Breast epithelium (tissue), 4 donors: ENCODE data around the gene BACH2. TPM values are rescaled to one million over a fixed set of nuclear protein-coding genes. Genes with fewer than 3 reads are reported as not detected.
A peak's percentile ranks its signal among the peaks of the same experiment; 100 is the strongest.

Source experiments
- DNase-seq, 2 donors: peaks; one replicate each; pipeline ENCODE4 v3.0.0-alpha.2; 2019; ENCODE audit warnings: low spot score in 2 of 2
- H3K27ac ChIP-seq, 2 donors: fragments of 200-600 bp; sonication (generic) in 1 of 2; one replicate each; pipeline ENCODE4 v1.5.1; 2016 to 2019; ENCODE audit warnings: mild to moderate bottlenecking in 1 of 2
- H3K27me3 ChIP-seq, 2 donors: fragments of 200-600 bp; sonication (generic) in 1 of 2; one replicate each; pipeline versions ENCODE4 v1.5.1 to v1.6.0; 2017 to 2019; ENCODE audit warnings: control low read depth in 1 of 2, mild to moderate bottlenecking in 1 of 2
- H3K36me3 ChIP-seq: fragments of 200-600 bp; one replicate; pipeline ENCODE4 v1.5.1; 2019
- H3K4me1 ChIP-seq, 2 donors: fragments of 200-600 bp; sonication (generic); one replicate each; pipeline ENCODE4 v1.5.1; 2016 to 2019; ENCODE audit warnings: control low read depth in 1 of 2
- H3K4me3 ChIP-seq, 3 donors: fragments of 200-600 bp; sonication (generic); 1 replicate in 2 of 3; 2 replicates in 1 of 3; pipeline ENCODE4 v1.5.1; 2016 to 2019; ENCODE audit warnings: mild to moderate bottlenecking in 3 of 3, moderate library complexity in 2 of 3
- H3K9me3 ChIP-seq, 2 donors: fragments of 200-600 bp; sonication (generic) in 1 of 2; one replicate each; pipeline ENCODE4 v1.5.1; 2016 to 2019; ENCODE audit warnings: control low read depth in 1 of 2
- POLR2A ChIP-seq: fragments of 450-650 bp; IDR thresholded peaks from one replicate; pipeline ENCODE4 v1.6.1; 2016; ENCODE audit warnings: antibody characterized with exemption, mild to moderate bottlenecking, moderate library complexity
- POLR2AphosphoS5 ChIP-seq, 3 donors: sonication (generic); formaldehyde crosslinking; IDR thresholded peaks; one replicate each; pipeline ENCODE4 v1.6.1; 2017; ENCODE audit warnings: antibody characterized with exemption in 3 of 3
- intact Hi-C: fragments of 100-400 bp; cut with DNase I; formaldehyde crosslinking; loops from one replicate; pipeline ENCODE4 v1.15.1; 2023; ENCODE audit warnings: low total_unique reads
- total RNA-seq, 3 donors: library from RNA; depleted of rRNA; stranded (reverse); fragments of >200 nt; gene quantifications; one replicate each; pipeline ENCODE4 v1.1.0, GENCODE V29; 2016
- TF ChIP-seq, protein P1 (sequence below), 3 donors: fragments of 450-650 bp; IDR thresholded peaks; one replicate each; pipeline ENCODE4 v1.5.1; 2016 to 2017; ENCODE audit warnings: antibody characterized with exemption in 3 of 3, mild to moderate bottlenecking in 3 of 3, moderate library complexity in 3 of 3

The BACH2 gene
- total RNA-seq, 3 donors from 2014 or later, result 6.2 to 13.8 (median 7.0) TPM

- intact Hi-C loops, result no loop called here
- Histone ChIP-seq H3K9me3 (no peaks in the 10 kb centered on the region), H3K36me3 (no peaks in the 10 kb centered on the region), H3K4me1 (peaks cover 0 to 6% of the 10 kb centered on the region in 2 donors), H3K27ac (peak overlapping the region in 1 of 2 donors; percentile 10), H3K27me3 (no peaks in the 10 kb centered on the region), H3K4me3 (no peak overlapping the region)
- peak in 1 of 2 donors; percentile 68 for DNase-seq
- TF ChIP-seq POLR2AphosphoS5 (IDR thresholded peaks at IDR 0.05) (peak in 1 of 3 donors; percentile 35), POLR2A (no peak)
Measured at GRCh38 chr6:89989742-89990141, 306.9 kb downstream of the BACH2 start.

DNA sequence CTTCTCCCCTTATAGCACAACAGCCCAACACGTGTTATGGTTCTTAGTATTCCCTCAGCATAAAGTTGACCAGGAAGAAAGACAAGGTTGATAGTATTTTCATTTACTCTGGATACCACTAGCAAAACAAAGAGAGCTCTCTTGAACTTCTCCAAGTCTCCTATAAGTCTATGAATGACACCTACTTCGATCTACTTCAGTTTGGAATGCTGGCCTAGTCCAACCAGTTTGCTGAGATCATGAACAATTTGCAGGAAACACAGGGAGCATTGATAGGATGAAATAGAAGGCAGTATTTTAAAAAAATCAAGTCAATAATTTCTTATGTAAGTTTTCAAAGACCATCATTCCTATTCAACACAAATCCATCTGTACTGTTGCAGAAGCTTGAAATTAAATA lies 308.8 kb downstream of the BACH2 start:
- TF ChIP-seq POLR2AphosphoS5 (IDR thresholded peaks at IDR 0.05) (no peak), POLR2A (no peak)
- TF ChIP-seq, protein P1, sequence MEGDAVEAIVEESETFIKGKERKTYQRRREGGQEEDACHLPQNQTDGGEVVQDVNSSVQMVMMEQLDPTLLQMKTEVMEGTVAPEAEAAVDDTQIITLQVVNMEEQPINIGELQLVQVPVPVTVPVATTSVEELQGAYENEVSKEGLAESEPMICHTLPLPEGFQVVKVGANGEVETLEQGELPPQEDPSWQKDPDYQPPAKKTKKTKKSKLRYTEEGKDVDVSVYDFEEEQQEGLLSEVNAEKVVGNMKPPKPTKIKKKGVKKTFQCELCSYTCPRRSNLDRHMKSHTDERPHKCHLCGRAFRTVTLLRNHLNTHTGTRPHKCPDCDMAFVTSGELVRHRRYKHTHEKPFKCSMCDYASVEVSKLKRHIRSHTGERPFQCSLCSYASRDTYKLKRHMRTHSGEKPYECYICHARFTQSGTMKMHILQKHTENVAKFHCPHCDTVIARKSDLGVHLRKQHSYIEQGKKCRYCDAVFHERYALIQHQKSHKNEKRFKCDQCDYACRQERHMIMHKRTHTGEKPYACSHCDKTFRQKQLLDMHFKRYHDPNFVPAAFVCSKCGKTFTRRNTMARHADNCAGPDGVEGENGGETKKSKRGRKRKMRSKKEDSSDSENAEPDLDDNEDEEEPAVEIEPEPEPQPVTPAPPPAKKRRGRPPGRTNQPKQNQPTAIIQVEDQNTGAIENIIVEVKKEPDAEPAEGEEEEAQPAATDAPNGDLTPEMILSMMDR (IDR thresholded peaks at IDR 0.05), result no peak
- Histone ChIP-seq H3K27me3 (no peaks in the 10 kb centered on the region), H3K27ac (peak overlapping the region; percentile 9 to 66), H3K36me3 (no peaks in the 10 kb centered on the region), H3K4me1 (peaks cover 0 to 6% of the 10 kb centered on the region in 2 donors), H3K4me3 (no peak overlapping the region), H3K9me3 (no peaks in the 10 kb centered on the region)
- no peak for DNase-seq
- intact Hi-C loops, result no loop called here

- Histone ChIP-seq H3K4me3 (no peak overlapping the region), H3K27ac (peak overlapping the region; percentile 9 to 66), H3K4me1 (peaks cover 0 to 6% of the 10 kb centered on the region in 2 donors), H3K9me3 (no peaks in the 10 kb centered on the region), H3K27me3 (no peaks in the 10 kb centered on the region), H3K36me3 (no peaks in the 10 kb centered on the region)
- intact Hi-C loops, result no loop called here
- no peak for TF ChIP-seq POLR2A
- TF ChIP-seq POLR2AphosphoS5 (IDR thresholded peaks at IDR 0.05), result no peak
- TF ChIP-seq, protein P1 (IDR thresholded peaks at IDR 0.05), result no peak
- no peak for DNase-seq
Measured at GRCh38 chr6:89987140-89987539, 309.5 kb downstream of the BACH2 start.

DNA sequence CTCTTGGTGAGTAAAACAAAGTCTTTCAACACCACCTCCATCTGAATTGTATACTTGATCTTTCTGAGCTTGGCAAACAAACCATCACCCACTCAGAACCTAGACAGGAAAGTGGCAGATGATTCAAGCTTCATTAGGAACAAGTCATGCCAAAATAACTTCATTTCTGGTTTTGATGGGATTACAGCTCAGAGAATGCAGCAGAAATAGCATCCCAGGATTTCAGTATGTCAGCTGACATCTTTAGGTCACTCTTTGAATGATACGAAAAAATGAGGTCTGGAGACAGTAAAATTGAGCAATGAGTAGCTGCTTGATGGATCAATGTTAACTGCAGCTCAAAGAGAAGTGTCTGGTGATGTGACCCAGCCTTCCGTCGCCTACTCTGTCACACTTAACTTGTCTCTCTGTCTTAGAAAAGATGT lies 310.0 kb downstream of the BACH2 start:
- peaks cover 0 to 6% of the 10 kb centered on the region in 2 donors for H3K4me1 ChIP-seq
- DNase-seq, result no peak
- H3K4me3 ChIP-seq, result no peak overlapping the region
- no peaks in the 10 kb centered on the region for H3K27me3 ChIP-seq
- H3K36me3 ChIP-seq, result no peaks in the 10 kb centered on the region
- intact Hi-C loops, result no loop called here
- TF ChIP-seq POLR2A, result no peak
- no peak for TF ChIP-seq POLR2AphosphoS5 (IDR thresholded peaks at IDR 0.05)
- TF ChIP-seq, protein P1 (IDR thresholded peaks at IDR 0.05), result no peak
- peak overlapping the region in 1 of 2 donors; percentile 66 for H3K27ac ChIP-seq
- H3K9me3 ChIP-seq, result no peaks in the 10 kb centered on the region

DNA sequence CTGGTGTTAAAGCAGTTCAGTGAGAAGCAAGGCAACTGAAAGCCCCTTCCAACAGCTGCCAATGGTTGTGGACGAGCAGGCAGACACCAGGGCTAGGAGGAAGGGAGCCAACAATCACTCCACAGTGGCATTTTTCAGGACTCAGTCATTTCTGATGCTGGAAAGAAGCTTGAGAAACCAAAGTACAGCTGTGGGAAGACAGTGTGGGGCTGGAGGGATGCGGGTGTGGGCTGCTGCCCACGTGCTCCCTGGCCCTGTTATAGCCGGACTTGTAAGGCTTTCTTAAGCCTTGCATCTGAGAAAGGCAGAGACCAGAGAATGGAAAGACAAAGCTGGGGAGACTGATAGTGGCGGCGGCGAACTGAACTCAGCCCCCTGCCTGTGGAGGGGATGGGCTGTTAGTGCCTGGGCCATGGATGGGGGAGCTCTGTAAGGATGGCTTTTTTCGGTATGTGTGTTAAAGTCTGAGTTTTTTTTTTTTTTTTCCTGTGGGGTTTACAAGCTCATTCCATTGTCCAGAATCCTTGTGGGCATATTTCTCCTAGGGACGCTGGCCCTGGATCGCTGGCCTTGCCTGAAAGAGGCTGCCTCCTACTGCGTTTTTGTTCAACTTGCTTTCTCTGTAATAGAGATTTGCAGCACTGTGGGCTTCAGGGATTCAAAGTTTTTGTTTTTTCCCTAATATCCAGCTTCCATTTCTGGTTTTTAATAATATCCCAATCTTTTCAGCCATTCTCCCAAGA lies 310.7 kb downstream of the BACH2 start:
- TF ChIP-seq, protein P1 (IDR thresholded peaks at IDR 0.05), result no peak
- no peak for TF ChIP-seq POLR2A
- TF ChIP-seq POLR2AphosphoS5 (IDR thresholded peaks at IDR 0.05), result no peak
- Histone ChIP-seq H3K36me3 (no peaks in the 10 kb centered on the region), H3K9me3 (no peaks in the 10 kb centered on the region), H3K4me1 (peaks cover 0 to 6% of the 10 kb centered on the region in 2 donors), H3K4me3 (no peak overlapping the region), H3K27ac (peak overlapping the region; percentile 48 to 51), H3K27me3 (no peaks in the 10 kb centered on the region)
- no peak for DNase-seq
- intact Hi-C loops, result no loop called here
